ENCODE data around the gene NACAD.

The NACAD gene

GRCh38 chr7:45087301-45088145, 1.2 kb downstream of the NACAD start:
- DNase-seq, result no peak

- DNase-seq, result no peak
Measured at GRCh38 chr7:45086331-45087065, 2.3 kb downstream of the NACAD start.

GRCh38 chr7:45085619-45086200, 3.1 kb downstream of the NACAD start:
- DNase-seq, result no peak

GRCh38 chr7:45084901-45085618, 3.7 kb downstream of the NACAD start:
- no peak for DNase-seq

GRCh38 chr7:45084336-45084735, 4.4 kb downstream of the NACAD start:
- DNase-seq, result no peak

- DNase-seq, result no peak
Measured at GRCh38 chr7:45082831-45083331, 5.9 kb downstream of the NACAD start.

GRCh38 chr7:45082031-45082830, 6.5 kb downstream of the NACAD start:
- DNase-seq, result no peak

GRCh38 chr7:45081670-45081974, 7.1 kb downstream of the NACAD start:
- DNase-seq, result no peak

GRCh38 chr7:45080958-45081669, 7.7 kb downstream of the NACAD start:
- DNase-seq, result no peak

- DNase-seq, result no peak
Measured at GRCh38 chr7:45080265-45080957, 8.4 kb downstream of the NACAD start.

- no peak for DNase-seq
Measured at GRCh38 chr7:45078125-45078681, 10.6 kb downstream of the NACAD start.

- no peak for DNase-seq
Measured at GRCh38 chr7:45077579-45077978, 11.2 kb downstream of the NACAD start.

- DNase-seq, result no peak
Measured at GRCh38 chr7:45076946-45077345, 11.8 kb downstream of the NACAD start.

GRCh38 chr7:45075871-45076796, 12.6 kb downstream of the NACAD start:
- no peak for DNase-seq

- DNase-seq, result no peak
Measured at GRCh38 chr7:45075355-45075644, 13.5 kb downstream of the NACAD start.

GRCh38 chr7:45074528-45075354, 14.0 kb downstream of the NACAD start:
- no peak for DNase-seq

- DNase-seq, result no peak
Measured at GRCh38 chr7:45073786-45074527, 14.8 kb downstream of the NACAD start.

Data from amniotic stem cell (primary cell).